Measurements from ENCODE around the gene CCDC24.

CCDC24 gene

DNA sequence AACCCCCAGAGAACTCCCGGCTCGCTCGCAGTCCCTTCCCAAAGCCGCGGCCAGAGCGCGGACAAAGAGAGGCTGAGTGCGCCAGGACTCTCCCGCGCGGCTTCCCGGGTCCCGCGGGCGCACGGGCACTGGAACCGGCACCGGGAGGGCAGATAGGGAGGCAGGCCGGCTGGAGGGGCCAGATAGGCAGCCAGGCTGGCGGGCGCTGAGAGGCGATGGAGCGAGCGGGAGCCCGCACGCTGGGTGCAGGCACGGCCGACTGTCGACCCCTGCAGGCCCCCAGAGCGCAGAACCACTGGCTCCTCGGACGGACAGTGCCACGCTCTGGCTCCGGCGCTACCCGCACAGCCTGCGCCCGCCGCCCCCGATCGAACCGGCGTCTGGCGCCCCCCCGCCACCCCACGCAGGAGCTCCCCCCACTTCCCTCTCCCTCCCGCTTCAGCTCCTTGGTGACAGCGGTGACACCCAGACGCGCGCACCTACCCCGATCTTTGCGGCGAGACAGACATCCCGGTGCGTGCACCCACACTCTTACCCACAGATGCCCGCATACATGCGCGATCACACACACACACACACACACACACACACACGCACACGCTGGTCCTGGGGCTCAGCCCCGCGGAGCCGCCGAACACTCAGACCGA, 39.3 kb downstream of the CCDC24 start:
- H3K27ac ChIP-seq, result peak overlapping the region; percentile 78

DNA sequence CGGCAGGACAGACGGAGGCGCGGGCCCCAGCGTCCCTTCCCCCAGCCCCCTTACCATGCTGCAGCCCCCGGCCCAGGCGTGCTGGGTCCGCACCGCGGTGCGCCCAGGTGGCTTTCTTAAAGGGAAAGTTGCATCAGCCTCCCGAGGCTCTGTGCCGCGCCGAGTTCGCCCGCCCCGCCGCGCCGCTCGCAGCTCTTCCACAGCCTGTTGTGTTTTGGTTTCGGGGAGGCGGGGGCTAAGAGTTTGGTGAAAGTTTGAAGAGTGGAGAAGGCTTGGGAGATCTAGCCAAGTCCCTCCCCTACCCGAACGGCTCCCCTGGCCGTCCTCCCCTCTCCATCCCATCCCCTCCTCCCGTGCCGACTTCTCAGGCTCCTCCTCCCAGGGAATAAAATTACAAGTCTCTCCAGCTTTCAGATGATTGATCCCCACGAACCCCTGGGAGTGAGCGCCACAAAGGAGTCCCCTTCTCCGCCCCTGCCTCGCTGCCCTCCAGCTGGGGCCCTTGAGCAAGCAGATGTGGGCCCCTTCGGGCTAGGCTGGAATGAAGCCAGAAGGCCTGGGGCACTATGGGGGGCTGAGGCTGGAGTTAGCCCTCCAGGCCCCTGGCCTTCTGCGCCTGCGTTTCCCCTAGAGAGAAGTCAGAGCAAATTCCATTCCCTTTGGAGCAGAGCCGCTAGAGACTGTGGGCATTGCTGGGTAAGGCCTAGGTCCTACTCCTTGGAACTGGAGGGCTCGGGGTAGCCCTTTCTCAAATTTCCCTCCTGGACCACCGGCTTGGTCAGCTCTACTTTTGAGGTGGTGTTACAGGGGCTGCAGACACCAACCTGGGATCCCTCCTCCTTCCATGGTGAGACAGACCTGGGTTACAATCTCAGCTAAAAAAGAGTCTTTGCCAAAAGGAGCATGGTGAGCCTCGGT, 40.1 kb downstream of the CCDC24 start, which contains the start of gene SLC6A9:
Gene SLC6A9 (minus strand): TSS at position 211 of the 918 bp plus-strand sequence. CDS start 7,185 bp downstream, outside the sequence.
- H3K27ac ChIP-seq, result peak within 1 kb of the TSS; percentile 78
- TF ChIP-seq, protein P1, sequence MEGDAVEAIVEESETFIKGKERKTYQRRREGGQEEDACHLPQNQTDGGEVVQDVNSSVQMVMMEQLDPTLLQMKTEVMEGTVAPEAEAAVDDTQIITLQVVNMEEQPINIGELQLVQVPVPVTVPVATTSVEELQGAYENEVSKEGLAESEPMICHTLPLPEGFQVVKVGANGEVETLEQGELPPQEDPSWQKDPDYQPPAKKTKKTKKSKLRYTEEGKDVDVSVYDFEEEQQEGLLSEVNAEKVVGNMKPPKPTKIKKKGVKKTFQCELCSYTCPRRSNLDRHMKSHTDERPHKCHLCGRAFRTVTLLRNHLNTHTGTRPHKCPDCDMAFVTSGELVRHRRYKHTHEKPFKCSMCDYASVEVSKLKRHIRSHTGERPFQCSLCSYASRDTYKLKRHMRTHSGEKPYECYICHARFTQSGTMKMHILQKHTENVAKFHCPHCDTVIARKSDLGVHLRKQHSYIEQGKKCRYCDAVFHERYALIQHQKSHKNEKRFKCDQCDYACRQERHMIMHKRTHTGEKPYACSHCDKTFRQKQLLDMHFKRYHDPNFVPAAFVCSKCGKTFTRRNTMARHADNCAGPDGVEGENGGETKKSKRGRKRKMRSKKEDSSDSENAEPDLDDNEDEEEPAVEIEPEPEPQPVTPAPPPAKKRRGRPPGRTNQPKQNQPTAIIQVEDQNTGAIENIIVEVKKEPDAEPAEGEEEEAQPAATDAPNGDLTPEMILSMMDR (conservative IDR thresholded peaks at IDR 0.05), result no peak
- no peak for TF ChIP-seq ZFX (IDR thresholded peaks at IDR 0.05)

More for the DNA sequence above, 39.3 kb downstream of the CCDC24 start:
- TF ChIP-seq, protein P1 (conservative IDR thresholded peaks at IDR 0.05), result no peak
- TF ChIP-seq ZFX (IDR thresholded peaks at IDR 0.05), result no peak

DNA sequence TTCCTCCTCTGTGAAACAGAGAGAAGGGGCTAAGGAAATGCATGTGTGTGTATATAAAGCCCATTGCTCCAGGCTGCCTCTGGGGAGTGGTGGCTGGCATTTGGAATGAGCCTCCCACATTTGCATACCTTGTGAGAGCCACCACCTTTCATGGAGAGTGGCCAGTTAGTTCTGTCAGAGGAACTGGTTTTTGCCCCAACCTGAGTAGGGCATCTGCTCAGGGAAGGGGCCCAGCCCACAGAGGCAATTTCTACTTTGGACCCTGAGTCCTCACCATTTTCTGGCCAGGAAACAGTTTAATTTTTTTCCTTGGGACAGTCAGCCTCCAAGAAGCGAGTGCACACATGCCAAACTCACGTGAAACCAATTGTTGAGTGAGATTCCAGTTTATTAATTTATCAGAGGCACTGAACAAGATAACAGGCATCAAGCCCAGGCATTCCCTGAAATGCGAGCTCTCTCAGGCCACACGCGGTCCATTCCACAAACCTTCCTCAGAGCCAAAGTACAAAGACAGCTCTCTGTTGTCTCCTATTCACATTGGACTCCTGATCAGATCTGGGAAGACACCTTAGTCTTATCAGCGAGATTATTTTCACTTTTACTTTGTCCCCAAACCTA, 40.9 kb downstream of the CCDC24 start:
- TF ChIP-seq, protein P1 (conservative IDR thresholded peaks at IDR 0.05), result no peak
- no peak for TF ChIP-seq ZFX (IDR thresholded peaks at IDR 0.05)
- peak overlapping the region; percentile 78 for H3K27ac ChIP-seq

DNA sequence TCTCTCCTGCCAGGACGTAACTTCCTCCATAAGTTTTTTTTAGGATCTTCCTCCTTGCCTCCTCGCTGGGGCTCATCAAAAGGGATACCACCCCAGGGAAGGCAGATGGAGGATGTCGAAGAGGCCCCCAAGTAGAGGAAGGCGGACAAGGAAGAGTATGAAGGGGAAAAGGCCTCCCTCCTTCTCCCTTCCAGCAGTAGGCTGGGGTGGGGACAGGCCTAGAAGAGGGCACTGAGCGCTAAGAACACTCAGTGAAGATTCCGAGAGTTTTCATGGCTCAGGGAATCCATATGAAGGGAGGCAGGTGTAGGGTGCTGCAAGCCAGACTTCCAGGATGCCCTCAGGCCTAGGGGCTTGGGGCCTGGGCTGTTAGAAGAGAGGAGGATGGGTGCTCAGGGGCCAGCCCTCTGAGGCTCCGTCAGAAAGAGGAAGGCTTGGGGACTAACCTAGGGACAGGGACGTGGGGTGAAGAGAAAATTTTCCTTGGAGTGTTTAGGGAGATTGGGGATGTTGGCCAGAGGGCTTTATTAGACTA, 41.7 kb downstream of the CCDC24 start:
- H3K27ac ChIP-seq, result peak overlapping the region; percentile 78
- no peak for TF ChIP-seq ZFX (IDR thresholded peaks at IDR 0.05)
- TF ChIP-seq, protein P1 (conservative IDR thresholded peaks at IDR 0.05), result no peak

DNA sequence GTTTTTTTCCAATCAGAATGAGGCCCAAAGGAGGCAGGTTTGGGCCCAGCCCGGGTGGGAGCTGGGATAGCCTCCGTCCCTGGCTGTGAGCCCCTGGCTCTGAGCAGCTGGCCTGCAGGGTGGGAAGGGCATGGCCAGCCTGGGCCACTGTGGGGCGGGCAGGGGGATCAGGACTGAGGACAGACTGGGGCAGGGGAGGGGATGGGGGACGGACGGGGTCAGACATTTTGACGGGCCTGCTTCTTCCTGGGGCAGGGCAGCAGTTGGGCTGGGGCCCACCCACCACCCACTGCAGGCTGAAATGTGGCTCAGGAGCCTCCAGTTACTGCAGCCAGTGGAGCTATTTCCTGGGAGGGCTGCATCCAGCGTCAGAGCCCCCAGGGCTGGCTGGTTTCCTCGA, 42.4 kb downstream of the CCDC24 start:
- H3K27ac ChIP-seq, result no peak overlapping the region
- TF ChIP-seq, protein P1 (conservative IDR thresholded peaks at IDR 0.05), result no peak
- no peak for TF ChIP-seq ZFX (IDR thresholded peaks at IDR 0.05)

DNA sequence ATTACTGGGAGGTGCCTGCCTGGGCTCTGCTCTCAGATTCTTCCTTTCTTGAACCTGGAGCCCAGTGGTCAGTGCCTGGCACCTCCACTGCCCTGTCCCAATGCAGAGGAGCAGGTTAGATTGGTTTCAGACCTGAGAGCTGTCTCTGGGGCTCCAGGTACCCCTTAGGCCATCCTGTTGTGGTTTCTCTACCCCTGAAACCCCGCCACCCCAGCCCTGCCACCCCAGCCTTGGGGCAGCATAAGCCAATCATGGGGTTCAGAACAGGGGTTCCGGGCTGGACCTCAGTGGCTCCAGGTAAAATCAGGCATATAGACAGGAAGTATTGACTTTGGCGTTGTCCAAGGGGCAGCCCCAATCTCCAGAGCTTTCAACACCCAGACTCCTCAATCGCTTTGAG, 43.0 kb downstream of the CCDC24 start:
- H3K27ac ChIP-seq, result no peak overlapping the region
- no peak for TF ChIP-seq ZFX (IDR thresholded peaks at IDR 0.05)

DNA sequence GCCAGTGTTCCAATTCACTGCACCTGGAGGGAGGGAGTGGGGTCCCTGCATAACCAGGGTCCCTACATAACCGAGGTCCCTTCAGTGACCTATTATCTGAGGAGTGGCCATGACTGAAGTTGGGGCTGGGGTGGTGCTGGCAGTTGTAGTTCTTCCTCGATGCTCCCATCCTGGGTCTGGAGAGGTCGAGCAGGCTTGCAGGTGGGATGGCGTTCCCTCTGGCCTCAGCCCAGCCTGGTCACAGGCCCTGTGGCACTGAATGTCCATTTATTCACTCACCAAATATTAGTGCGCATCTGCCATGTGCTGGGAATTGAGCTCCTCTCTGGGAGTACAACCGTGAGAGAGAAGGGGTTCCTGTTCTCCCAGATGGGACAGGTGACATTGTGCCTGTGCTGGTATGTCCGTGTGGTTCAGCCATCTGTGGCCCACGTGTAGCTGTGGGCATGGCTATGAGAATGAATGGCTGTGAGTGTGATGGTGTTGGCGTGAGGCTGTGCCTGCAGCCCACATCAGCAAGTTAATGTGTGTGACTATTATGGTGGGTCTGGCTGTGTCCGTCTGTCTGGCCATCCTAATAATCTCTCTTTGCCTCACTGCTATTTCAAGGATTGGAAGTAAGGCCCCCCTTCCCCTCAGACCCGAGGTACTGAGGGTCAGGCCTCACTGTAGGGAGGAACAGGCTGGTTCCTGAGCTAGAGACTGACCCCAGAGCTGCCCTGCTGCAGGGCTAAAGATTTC, 43.7 kb downstream of the CCDC24 start:
- H3K27ac ChIP-seq, result no peak overlapping the region
- TF ChIP-seq, protein P1 (conservative IDR thresholded peaks at IDR 0.05), result no peak
- TF ChIP-seq ZFX (IDR thresholded peaks at IDR 0.05), result no peak
